K562 (cell line): Measurements from ENCODE around the gene DYRK1A. TPM values are rescaled to one million over a fixed set of nuclear protein-coding genes. Genes with fewer than 3 reads are reported as not detected.

Experiments
- ATF7 ChIP-seq: fragments of 450-650 bp; IDR thresholded peaks from 2 replicates; pipeline ENCODE4 v1.7.1; 2014; ENCODE audit warnings: mild to moderate bottlenecking, moderate library complexity
- BHLHE40 ChIP-seq: IDR thresholded peaks from 2 replicates; pipeline ENCODE4 v1.6.1; 2011; ENCODE audit warnings: low read length, improper control_type of control experiment
- DPF2 ChIP-seq: fragments of 450-650 bp; IDR thresholded peaks from 2 replicates; pipeline ENCODE4 v1.6.1; 2016
- FOSL1 ChIP-seq: fragments of 200-800 bp; sonication (Bioruptor generic); conservative IDR thresholded peaks from 2 replicates; pipeline ENCODE4 v1.6.1; 2016; ENCODE audit warnings: missing genetic modification characterization, missing compliant biosample characterization
- JUN ChIP-seq, 2 experiments: sonication (generic) in 1 of 2; formaldehyde crosslinking in 1 of 2; IDR thresholded peaks; 2 replicates each; pipeline versions ENCODE4 v1.6.1 to v1.8.0; 2012 to 2022; ENCODE audit warnings: borderline replicate concordance in 2 of 2, mild to moderate bottlenecking in 2 of 2, improper control_type of control experiment in 1 of 2, low read depth in 1 of 2, low read length in 1 of 2, missing genetic modification reagents in 1 of 2
- JUND ChIP-seq, 2 experiments: IDR thresholded peaks; 2 replicates in 1 of 2; 3 replicates in 1 of 2; pipeline ENCODE4 v1.6.1; 2011; ENCODE audit warnings: borderline replicate concordance in 2 of 2, low read depth in 2 of 2, low read length in 2 of 2, improper control_type of control experiment in 1 of 2, missing biosample characterization in 1 of 2, missing genetic modification characterization in 1 of 2, missing genetic modification reagents in 1 of 2
- MEIS2 ChIP-seq: fragments of 450-650 bp; IDR thresholded peaks from 2 replicates; pipeline ENCODE4 v1.6.1; 2014; ENCODE audit warnings: mild to moderate bottlenecking; ENCODE audit not compliant: partially characterized antibody
- MYC ChIP-seq, 2 experiments: fragments of 250-450 bp in 1 of 2; sonication (Bioruptor Pico) in 1 of 2; IDR thresholded peaks; 2 replicates each; pipeline versions ENCODE4 v1.5.1 to v1.6.1; 2012 to 2021; ENCODE audit warnings: low read depth in 2 of 2, borderline replicate concordance in 1 of 2, improper control_type of control experiment in 1 of 2, low read length in 1 of 2, mild to moderate bottlenecking in 1 of 2, moderate library complexity in 1 of 2
- NCOA6 ChIP-seq: fragments of 450-650 bp; IDR thresholded peaks from 2 replicates; pipeline ENCODE4 v1.6.1; 2017; ENCODE audit warnings: mild to moderate bottlenecking
- RCOR1 ChIP-seq, 2 experiments: IDR thresholded peaks; 2 replicates each; pipeline ENCODE4 v1.6.1; 2012; ENCODE audit warnings: low read depth in 2 of 2, low read length in 2 of 2, borderline replicate concordance in 1 of 2, improper control_type of control experiment in 1 of 2
- SMARCA4 ChIP-seq: fragments of 450-650 bp; IDR thresholded peaks from 2 replicates; pipeline ENCODE4 v1.6.1; 2016
- SMARCC2 ChIP-seq: fragments of 450-650 bp; IDR thresholded peaks from 2 replicates; pipeline ENCODE4 v1.6.1; 2017; ENCODE audit warnings: antibody characterized with exemption, moderate library complexity, mild to moderate bottlenecking, low read depth
- TRIM24 ChIP-seq, 2 experiments: fragments of 450-650 bp; IDR thresholded peaks; 2 replicates each; pipeline ENCODE4 v1.6.1; 2016
- ZNF165 ChIP-seq: fragments of 250-450 bp; sonication (Bioruptor Pico); IDR thresholded peaks from 2 replicates; pipeline ENCODE4 v1.4.0; 2020; ENCODE audit warnings: borderline replicate concordance
- polyA plus RNA-seq, 8 experiments: library from polyadenylated mRNA; depleted of rRNA in 4 of 8; stranded (reverse) in 5 of 8; unstranded in 3 of 8; fragments of >200 nt; fragmentation: Nextera tagmentation in 2 of 8; fragmentation: Illumina TruSeq in 1 of 8; extraction: Ambion mirVana in 2 of 8; extraction: Trizol in 1 of 8; gene quantifications; 2 replicates each; pipeline versions ENCODE4 v1.2.1 to v1.2.3, GENCODE V29; 2011 to 2014; ENCODE audit warnings: inconsistent platforms in 1 of 8, missing spikeins in 1 of 8
- total RNA-seq, 7 experiments: library from RNA; depleted of rRNA in 6 of 7; stranded (reverse); fragments of >200 nt in 6 of 7; fragmentation: Illumina TruSeq in 2 of 7; extraction: Trizol in 2 of 7; gene quantifications; 2 replicates each; pipeline versions ENCODE4 v1.2.1 to v1.2.3, GENCODE V29; 2011 to 2021; ENCODE audit warnings: low replicate concordance in 1 of 7
- TF ChIP-seq, protein P1 (sequence below): fragments of 450-650 bp; IDR thresholded peaks from 2 replicates; pipeline ENCODE4 v1.6.1; 2014; ENCODE audit warnings: low read depth, mild to moderate bottlenecking, moderate library complexity, borderline replicate concordance
- TF ChIP-seq, protein P2 (sequence below): fragments of 450-650 bp; IDR thresholded peaks from 2 replicates; pipeline ENCODE4 v1.6.1; 2016
- TF ChIP-seq, protein P3 (sequence below), 2 experiments: fragments of 450-650 bp in 1 of 2; sonication (generic) in 1 of 2; formaldehyde crosslinking in 1 of 2; IDR thresholded peaks in 1 of 2; conservative IDR thresholded peaks in 1 of 2; 2 replicates each; pipeline versions ENCODE4 v1.6.1 to v1.8.1; 2016 to 2023; ENCODE audit warnings: mild to moderate bottlenecking in 2 of 2, moderate library complexity in 2 of 2, inconsistent platforms in 1 of 2, missing genetic modification reagents in 1 of 2

Gene DYRK1A
- total and polyA plus RNA-seq, 9 of the 15 experiments (the other 6 are each of a cell fraction or from before 2014, with no cell fraction given) = 3.7 to 64.8 (median 42.3) TPM

- TF ChIP-seq SMARCA4 = peak; percentile 70
- TF ChIP-seq RCOR1 (IDR thresholded peaks at IDR 0.05; ENCODE audit: borderline replicate concordance in 1 of 2, low read depth in 2 of 2, low read length in 2 of 2) = peak in 1 of 2 experiments; percentile 27; a peak in 1 of 4 replicates
- TF ChIP-seq, protein P1, sequence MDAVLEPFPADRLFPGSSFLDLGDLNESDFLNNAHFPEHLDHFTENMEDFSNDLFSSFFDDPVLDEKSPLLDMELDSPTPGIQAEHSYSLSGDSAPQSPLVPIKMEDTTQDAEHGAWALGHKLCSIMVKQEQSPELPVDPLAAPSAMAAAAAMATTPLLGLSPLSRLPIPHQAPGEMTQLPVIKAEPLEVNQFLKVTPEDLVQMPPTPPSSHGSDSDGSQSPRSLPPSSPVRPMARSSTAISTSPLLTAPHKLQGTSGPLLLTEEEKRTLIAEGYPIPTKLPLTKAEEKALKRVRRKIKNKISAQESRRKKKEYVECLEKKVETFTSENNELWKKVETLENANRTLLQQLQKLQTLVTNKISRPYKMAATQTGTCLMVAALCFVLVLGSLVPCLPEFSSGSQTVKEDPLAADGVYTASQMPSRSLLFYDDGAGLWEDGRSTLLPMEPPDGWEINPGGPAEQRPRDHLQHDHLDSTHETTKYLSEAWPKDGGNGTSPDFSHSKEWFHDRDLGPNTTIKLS = peak; percentile 44; the same call in 1 of the 2 replicates
- TF ChIP-seq, protein P2, sequence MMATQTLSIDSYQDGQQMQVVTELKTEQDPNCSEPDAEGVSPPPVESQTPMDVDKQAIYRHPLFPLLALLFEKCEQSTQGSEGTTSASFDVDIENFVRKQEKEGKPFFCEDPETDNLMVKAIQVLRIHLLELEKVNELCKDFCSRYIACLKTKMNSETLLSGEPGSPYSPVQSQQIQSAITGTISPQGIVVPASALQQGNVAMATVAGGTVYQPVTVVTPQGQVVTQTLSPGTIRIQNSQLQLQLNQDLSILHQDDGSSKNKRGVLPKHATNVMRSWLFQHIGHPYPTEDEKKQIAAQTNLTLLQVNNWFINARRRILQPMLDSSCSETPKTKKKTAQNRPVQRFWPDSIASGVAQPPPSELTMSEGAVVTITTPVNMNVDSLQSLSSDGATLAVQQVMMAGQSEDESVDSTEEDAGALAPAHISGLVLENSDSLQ = peak; percentile 87
- TF ChIP-seq, protein P3, sequence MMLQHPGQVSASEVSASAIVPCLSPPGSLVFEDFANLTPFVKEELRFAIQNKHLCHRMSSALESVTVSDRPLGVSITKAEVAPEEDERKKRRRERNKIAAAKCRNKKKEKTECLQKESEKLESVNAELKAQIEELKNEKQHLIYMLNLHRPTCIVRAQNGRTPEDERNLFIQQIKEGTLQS (IDR thresholded peaks at IDR 0.05) = peak; percentile 94
- TF ChIP-seq, protein P3 (CRISPR knock-in tag; conservative IDR thresholded peaks at IDR 0.05) = peak; percentile 44; the same call in 1 of the 2 replicates
- peak; percentile 97 for TF ChIP-seq JUN (IDR thresholded peaks at IDR 0.05; ENCODE audit: borderline replicate concordance, low read depth, low read length)
- no peak for TF ChIP-seq JUN (CRISPR knock-in tag; IDR thresholded peaks at IDR 0.05; ENCODE audit: borderline replicate concordance)
- no peak for TF ChIP-seq ZNF165 (CRISPR knock-in tag)
- peak; percentile 32 for TF ChIP-seq BHLHE40
- TF ChIP-seq MEIS2 = peak; percentile 35
- TF ChIP-seq TRIM24 (IDR thresholded peaks at IDR 0.05) = no peak
- 0 out of 2 replicates have a peak, but pooled peaks have one; percentile 32 for TF ChIP-seq ATF7
- peak; percentile 76 for TF ChIP-seq DPF2
- peak; percentile 51; the same call in 1 of the 2 replicates for TF ChIP-seq MYC (IDR thresholded peaks at IDR 0.05; ENCODE audit: low read depth, low read length)
- no peak for TF ChIP-seq MYC (CRISPR knock-in tag; IDR thresholded peaks at IDR 0.05; ENCODE audit: borderline replicate concordance, low read depth)
- TF ChIP-seq NCOA6 = no peak
- TF ChIP-seq JUND (IDR thresholded peaks at IDR 0.05; ENCODE audit: borderline replicate concordance, low read depth, low read length) = peak; percentile 95
- peak; percentile 86 for TF ChIP-seq JUND (tag; IDR thresholded peaks at IDR 0.05; ENCODE audit: borderline replicate concordance, low read depth, low read length)
- 0 out of 2 replicates have a peak, but pooled peaks have one; percentile 27 for TF ChIP-seq SMARCC2
- peak; percentile 96 for TF ChIP-seq FOSL1
These were observed 166.6 kb downstream of the DYRK1A start (continued) for GRCh38 chr21:37532868-37533780.
